ENCODE results near the gene SETD1B. TPM values are rescaled to one million over a fixed set of nuclear protein-coding genes. Genes with fewer than 3 reads are reported as not detected.

SETD1B gene
- total RNA-seq, 1 donor from 2014 or later: 22.7 TPM

- intact Hi-C loops (cut with DNase I): loop anchor here (10.0 kb wide), 1 partner anchor 432 kb away; the partner anchor contains the start of gene DIABLO
- H3K36me3 ChIP-seq: peaks cover 5 to 7% of the 10 kb centered on the region in 2 donors
- peak overlapping the region; percentile 9 to 12 for H3K27ac ChIP-seq
- no peaks in the 10 kb centered on the region for H3K27me3 ChIP-seq
- no peak for TF ChIP-seq CTCF (IDR thresholded peaks at IDR 0.05)
- H3K4me3 ChIP-seq: peak overlapping the region; percentile 57 to 67
- H3K4me1 ChIP-seq: peaks cover 23 to 30% of the 10 kb centered on the region in 2 donors
- no peaks in the 10 kb centered on the region for H3K9me3 ChIP-seq
- DNase-seq (ENCODE audit: low spot score in 2 of 2): no peak
Observed at GRCh38 chr12:121792607-121793439, 11.0 kb upstream of the SETD1B start.

- no peaks in the 10 kb centered on the region for H3K27me3 ChIP-seq
- peak within 1 kb of the TSS; percentile 100 for H3K27ac ChIP-seq
- H3K4me3 ChIP-seq: peak within 1 kb of the TSS; percentile 57 to 67
- intact Hi-C loops (cut with DNase I): loop anchor here (10.0 kb wide), 1 partner anchor 431 kb away; the partner anchor contains the start of gene DIABLO
- TF ChIP-seq CTCF (IDR thresholded peaks at IDR 0.05): no peak
- H3K36me3 ChIP-seq: peaks cover 5 to 7% of the 10 kb centered on the region in 2 donors
- H3K4me1 ChIP-seq: peaks cover 28 to 36% of the 10 kb centered on the region in 2 donors
- no peak for DNase-seq (ENCODE audit: low spot score in 2 of 2)
- H3K9me3 ChIP-seq: no peaks in the 10 kb centered on the region
Observed at GRCh38 chr12:121793440-121793837, 10.4 kb upstream of the SETD1B start, which contains the start of gene RHOF. Gene RHOF (minus strand): TSS chr12:121793688. CDS start chr12:121793633, 55 bp downstream.

GRCh38 chr12:121793838-121794533, 9.8 kb upstream of the SETD1B start:
- Histone ChIP-seq H3K4me3 (peak overlapping the region; percentile 57 to 67), H3K27ac (peak overlapping the region; percentile 100), H3K27me3 (no peaks in the 10 kb centered on the region), H3K9me3 (no peaks in the 10 kb centered on the region), H3K4me1 (peaks cover 30 to 42% of the 10 kb centered on the region in 2 donors), H3K36me3 (peaks cover 5 to 7% of the 10 kb centered on the region in 2 donors)
- TF ChIP-seq CTCF (IDR thresholded peaks at IDR 0.05): peak; percentile 100
- DNase-seq (ENCODE audit: low spot score in 2 of 2): peak; percentile 72 to 96
- intact Hi-C loops (cut with DNase I): loop anchor here (1.0 to 10.0 kb wide), 5 partner anchors 18 to 431 kb away; partner anchors contain the start of genes DIABLO and HPD

- intact Hi-C loops (cut with DNase I): loop anchor here (1.0 to 10.0 kb wide), 8 partner anchors 10 to 430 kb away; partner anchors contain the start of genes DIABLO, HPD and SETD1B
- no peak for TF ChIP-seq CTCF (IDR thresholded peaks at IDR 0.05)
- no peaks in the 10 kb centered on the region for H3K27me3 ChIP-seq
- peak overlapping the region; percentile 100 for H3K27ac ChIP-seq
- H3K9me3 ChIP-seq: no peaks in the 10 kb centered on the region
- no peak for DNase-seq (ENCODE audit: low spot score in 2 of 2)
- peak overlapping the region; percentile 19 to 67 for H3K4me3 ChIP-seq
- peaks cover 5 to 7% of the 10 kb centered on the region in 2 donors for H3K36me3 ChIP-seq
- peaks cover 30 to 42% of the 10 kb centered on the region in 2 donors for H3K4me1 ChIP-seq
Observed at GRCh38 chr12:121794534-121795033, 9.2 kb upstream of the SETD1B start.
